ENCODE results near the gene ASRGL1. TPM values are rescaled to one million over a fixed set of nuclear protein-coding genes. Genes with fewer than 3 reads are reported as not detected.
"Not testable (repeated sequence)": the region's sequence is repeated elsewhere in the genome, so short reads cannot be mapped to it uniquely, and the experiment has no call there.

Gene ASRGL1
- total and polyA plus RNA-seq, 7 donors, result 2.2 to 15.0 (median 5.1) TPM

DNA sequence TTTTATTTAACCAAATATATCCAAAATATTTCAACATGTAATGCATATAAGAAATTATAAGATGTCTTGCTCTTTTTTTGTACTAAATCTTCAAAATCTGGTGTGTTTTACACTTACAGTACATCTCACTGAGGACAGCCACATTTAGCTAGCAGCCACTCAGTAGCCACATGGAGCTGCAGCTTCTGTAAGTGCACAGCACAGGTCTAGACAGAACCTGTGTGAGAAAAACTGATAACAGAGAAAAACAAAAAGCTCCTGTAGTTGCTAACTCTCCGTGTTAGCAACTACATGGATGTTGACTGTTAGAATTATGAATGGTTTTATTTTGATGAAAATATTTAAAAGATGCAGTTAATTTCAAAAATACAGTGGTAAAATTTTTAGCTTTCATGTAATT, 22.2 kb downstream of the ASRGL1 start:
- Histone ChIP-seq H3K36me3 (ENCODE audit: insufficient read depth in 1 of 2, low read depth in 1 of 2) (peaks cover 0 to 9% of the 10 kb centered on the region in 2 donors), H3K4me1 (no peaks in the 10 kb centered on the region), H3K4me3 (no peak overlapping the region), H3K27me3 (ENCODE audit: insufficient read depth in 3 of 3, low read length in 2 of 3) (no peaks in the 10 kb centered on the region), H3K9me3 (no peaks in the 10 kb centered on the region), H3K27ac (no peak overlapping the region)
- TF ChIP-seq, protein P1, sequence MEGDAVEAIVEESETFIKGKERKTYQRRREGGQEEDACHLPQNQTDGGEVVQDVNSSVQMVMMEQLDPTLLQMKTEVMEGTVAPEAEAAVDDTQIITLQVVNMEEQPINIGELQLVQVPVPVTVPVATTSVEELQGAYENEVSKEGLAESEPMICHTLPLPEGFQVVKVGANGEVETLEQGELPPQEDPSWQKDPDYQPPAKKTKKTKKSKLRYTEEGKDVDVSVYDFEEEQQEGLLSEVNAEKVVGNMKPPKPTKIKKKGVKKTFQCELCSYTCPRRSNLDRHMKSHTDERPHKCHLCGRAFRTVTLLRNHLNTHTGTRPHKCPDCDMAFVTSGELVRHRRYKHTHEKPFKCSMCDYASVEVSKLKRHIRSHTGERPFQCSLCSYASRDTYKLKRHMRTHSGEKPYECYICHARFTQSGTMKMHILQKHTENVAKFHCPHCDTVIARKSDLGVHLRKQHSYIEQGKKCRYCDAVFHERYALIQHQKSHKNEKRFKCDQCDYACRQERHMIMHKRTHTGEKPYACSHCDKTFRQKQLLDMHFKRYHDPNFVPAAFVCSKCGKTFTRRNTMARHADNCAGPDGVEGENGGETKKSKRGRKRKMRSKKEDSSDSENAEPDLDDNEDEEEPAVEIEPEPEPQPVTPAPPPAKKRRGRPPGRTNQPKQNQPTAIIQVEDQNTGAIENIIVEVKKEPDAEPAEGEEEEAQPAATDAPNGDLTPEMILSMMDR (IDR thresholded peaks at IDR 0.05), result no peak
- intact Hi-C loops (cut with DNase I), result no loop called here
- no peak for DNase-seq
- no peak for ATAC-seq
- WGBS, 3 donors, result 88 to 94% (median 90%) methylated on average over 1 of the region's 1 CpG

DNA sequence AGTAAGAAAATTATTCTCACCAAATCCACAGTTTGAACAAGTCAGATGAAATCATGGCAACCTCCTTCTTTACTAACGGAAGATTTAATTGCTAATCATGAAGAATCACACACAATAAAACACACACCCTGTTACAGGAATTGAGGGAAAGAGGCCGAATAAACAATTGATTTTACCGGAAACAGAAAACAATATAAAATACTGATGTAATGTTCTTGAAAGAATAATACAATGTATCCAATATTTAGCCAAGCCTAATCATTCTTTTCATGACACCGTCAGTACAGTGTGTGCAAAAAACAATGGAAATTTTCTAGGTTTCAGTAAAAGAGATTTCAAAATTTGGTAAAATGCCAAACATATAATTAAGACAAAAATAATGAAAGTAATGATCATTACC, 23.4 kb downstream of the ASRGL1 start:
- H3K36me3 ChIP-seq (ENCODE audit: insufficient read depth in 1 of 2, low read depth in 1 of 2), result peaks cover 0 to 9% of the 10 kb centered on the region in 2 donors
- DNase-seq, result no peak
- H3K27me3 ChIP-seq (ENCODE audit: insufficient read depth in 3 of 3, low read length in 2 of 3), result no peaks in the 10 kb centered on the region
- H3K27ac ChIP-seq, result no peak overlapping the region
- no peak overlapping the region for H3K4me3 ChIP-seq
- intact Hi-C loops (cut with DNase I), result no loop called here
- 77 to 80% (median 79%) methylated on average over 4 of the region's 4 CpGs for WGBS, 3 donors
- TF ChIP-seq, protein P1 (IDR thresholded peaks at IDR 0.05), result no peak
- H3K9me3 ChIP-seq, result no peaks in the 10 kb centered on the region
- H3K4me1 ChIP-seq, result no peaks in the 10 kb centered on the region
- no peak for ATAC-seq

GRCh38 chr11:62368861-62369477, 31.7 kb downstream of the ASRGL1 start:
- WGBS, 3 donors, result 73 to 83% (median 82%) methylated on average over 7 of the region's 7 CpGs
- H3K4me1 ChIP-seq; H3K9me3 ChIP-seq; H3K4me3 ChIP-seq; ATAC-seq; H3K27ac ChIP-seq; intact Hi-C loops (cut with DNase I); DNase-seq; H3K36me3 ChIP-seq (ENCODE audit: insufficient read depth in 1 of 2, low read depth in 1 of 2); H3K27me3 ChIP-seq (ENCODE audit: insufficient read depth in 3 of 3, low read length in 2 of 3): not testable (repeated sequence)

DNA sequence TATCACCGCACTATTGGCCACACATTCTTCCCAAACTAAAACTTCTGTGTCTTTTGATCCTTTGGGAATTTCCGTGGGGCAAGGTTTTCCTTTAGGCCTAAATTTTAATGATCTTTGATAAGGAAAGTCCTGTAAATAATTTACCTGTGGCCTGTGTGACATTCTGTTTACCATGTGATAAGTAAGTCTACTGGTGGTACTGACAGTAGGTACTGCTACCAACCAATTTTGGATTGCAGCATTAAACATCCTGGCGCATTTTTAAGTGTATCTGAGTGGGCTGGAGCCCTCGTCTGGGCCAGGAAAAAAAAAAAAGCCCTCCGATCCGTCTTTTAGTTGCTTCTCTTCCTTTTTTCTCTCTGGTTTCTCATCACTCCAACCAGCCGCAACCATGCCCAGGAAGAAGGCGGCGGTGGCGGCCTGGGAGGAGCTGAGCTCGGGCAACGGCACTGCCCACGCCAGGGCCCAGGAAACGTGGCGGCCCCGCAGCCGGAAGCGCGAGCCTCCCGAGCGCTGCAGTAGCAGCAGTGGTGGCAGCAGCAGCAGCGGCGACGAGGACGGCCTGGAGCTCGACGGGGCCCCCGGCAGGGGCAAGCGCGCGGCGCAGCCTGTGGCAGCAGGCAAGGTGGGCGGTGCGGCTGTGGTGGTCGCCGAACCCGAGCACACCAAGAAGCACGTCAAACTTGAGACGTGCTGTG, 33.6 kb downstream of the ASRGL1 start:
- no peak overlapping the region for H3K4me3 ChIP-seq
- no peaks in the 10 kb centered on the region for H3K9me3 ChIP-seq
- no peaks in the 10 kb centered on the region for H3K4me1 ChIP-seq
- intact Hi-C loops (cut with DNase I), result loop anchor here in 1 of 2 donors (5.0 kb wide), 1 partner anchor 61 kb away; no protein-coding TSS in a partner anchor
- no peaks in the 10 kb centered on the region for H3K27me3 ChIP-seq (ENCODE audit: insufficient read depth in 3 of 3, low read length in 2 of 3)
- WGBS, 3 donors, result 73 to 77% (median 74%) methylated on average over 33 to 39 of the region's 39 CpGs
- no peak for DNase-seq
- no peak overlapping the region for H3K27ac ChIP-seq
- no peak for ATAC-seq
- TF ChIP-seq, protein P1 (IDR thresholded peaks at IDR 0.05), result no peak
- no peaks in the 10 kb centered on the region for H3K36me3 ChIP-seq (ENCODE audit: insufficient read depth in 1 of 2, low read depth in 1 of 2)

- H3K9me3 ChIP-seq, result no peaks in the 10 kb centered on the region
- H3K27me3 ChIP-seq (ENCODE audit: insufficient read depth in 3 of 3, low read length in 2 of 3), result no peaks in the 10 kb centered on the region
- ATAC-seq (no peak), DNase-seq (no peak)
- intact Hi-C loops (cut with DNase I), result loop anchor here in 1 of 2 donors (5.0 kb wide), 1 partner anchor 59 kb away; no protein-coding TSS in a partner anchor
- no peak overlapping the region for H3K4me3 ChIP-seq
- H3K4me1 ChIP-seq, result no peaks in the 10 kb centered on the region
- WGBS, 3 donors, result 87 to 89% (median 87%) methylated on average over 6 of the region's 6 CpGs
- H3K27ac ChIP-seq, result no peak overlapping the region
- TF ChIP-seq, protein P1 (IDR thresholded peaks at IDR 0.05), result no peak
- H3K36me3 ChIP-seq (ENCODE audit: insufficient read depth in 1 of 2, low read depth in 1 of 2), result no peaks in the 10 kb centered on the region
Observed at GRCh38 chr11:62372871-62373270, 35.6 kb downstream of the ASRGL1 start.

All from psoas muscle (tissue), 8 donors.